NCI-H1105 (cell line): ENCODE results near the gene CDK14.
"Not testable (repeated sequence)": the region's sequence is repeated elsewhere in the genome, so short reads cannot be mapped to it uniquely, and the experiment has no call there.

Source experiments
- DNase-seq: peaks from one replicate; lab custom pipeline; 2025; lab: John Stamatoyannopoulos, UW

Gene CDK14

DNA sequence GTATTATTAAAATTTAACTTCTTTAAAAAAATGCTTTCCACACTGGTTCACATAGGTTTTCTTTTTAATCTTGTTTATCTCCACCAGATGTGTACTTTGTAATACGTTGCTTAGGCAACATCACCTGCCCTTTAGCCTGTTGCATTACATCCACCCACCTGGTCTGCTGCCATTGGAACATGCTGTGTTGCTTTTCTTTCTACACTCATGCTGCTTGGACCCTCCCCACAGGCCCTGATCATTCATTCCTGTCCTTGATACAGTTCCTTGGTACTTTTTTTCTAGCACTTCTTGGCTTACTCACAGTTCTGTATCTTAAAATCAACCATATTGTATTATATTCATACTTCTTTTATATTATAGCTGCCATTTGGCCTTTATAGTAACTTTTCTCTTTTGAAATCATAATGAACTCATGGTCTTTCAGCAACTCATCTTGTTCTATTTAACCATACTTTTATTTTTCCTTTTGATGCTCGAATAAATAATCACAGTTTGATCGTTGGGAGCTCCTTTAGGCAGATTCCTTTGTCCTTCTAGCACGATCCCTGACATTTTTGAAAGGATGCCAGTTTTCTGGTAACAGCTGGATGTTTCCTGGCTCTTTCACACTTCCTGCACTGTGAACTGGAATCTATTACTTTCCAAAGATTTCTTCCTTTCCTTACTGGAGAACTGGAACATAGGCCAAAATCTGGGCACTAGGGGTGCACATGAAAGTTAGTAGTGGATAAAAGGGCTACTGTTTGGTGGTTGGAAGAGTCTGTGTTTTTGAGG lies 125.1 kb downstream of the CDK14 start:
- DNase-seq = no peak

DNA sequence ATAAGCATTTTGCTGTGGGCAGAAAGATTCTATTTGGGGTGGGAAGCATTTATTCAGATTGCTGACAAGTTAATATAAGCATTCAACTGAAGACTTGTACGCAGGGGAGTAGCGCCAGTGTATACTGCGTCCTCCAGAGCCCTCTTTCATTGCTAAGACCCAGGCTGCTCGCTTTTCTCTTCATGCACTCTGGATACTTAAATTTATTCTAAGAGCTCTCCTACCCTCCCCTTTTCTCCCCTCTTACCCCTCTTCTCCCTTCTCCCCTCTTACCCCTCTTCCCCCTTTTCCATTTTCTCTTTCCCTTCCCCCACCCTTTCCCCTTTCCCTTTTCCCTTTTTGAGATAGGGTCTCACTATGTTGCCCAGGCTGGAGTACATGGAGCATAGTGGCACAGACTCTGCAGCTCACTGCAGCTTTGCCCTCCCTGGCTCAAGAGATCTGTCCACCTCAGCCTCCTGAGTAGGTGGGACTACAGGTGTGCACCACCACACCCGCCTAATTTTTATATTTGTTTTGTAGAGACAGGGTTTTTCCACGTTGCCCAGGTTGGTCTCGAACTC lies 125.8 kb downstream of the CDK14 start:
- DNase-seq = no peak

GRCh38 chr7:90723233-90723632 lies 127.1 kb downstream of the CDK14 start:
- no peak for DNase-seq

DNA sequence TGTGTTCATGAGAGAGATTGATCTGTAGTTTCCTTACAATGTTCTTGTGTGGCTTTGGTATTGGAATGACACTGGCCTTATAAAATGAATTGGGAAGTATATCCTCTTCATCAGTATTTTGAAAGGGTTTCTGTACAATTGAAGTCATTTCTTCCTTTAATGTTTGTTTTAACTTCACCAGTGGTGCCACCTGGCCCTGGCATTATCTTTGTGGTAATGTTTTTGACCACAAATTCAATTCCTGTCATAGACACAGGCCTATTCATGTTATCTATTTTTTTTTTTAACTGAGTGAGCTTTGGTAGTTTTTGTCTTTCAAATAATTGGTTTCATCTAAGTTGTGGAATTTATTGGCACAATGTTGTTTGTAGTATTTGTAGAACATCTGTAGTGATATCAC lies 127.7 kb downstream of the CDK14 start:
- no peak for DNase-seq

- no peak for DNase-seq
Observed at GRCh38 chr7:90726120-90726519, 130.0 kb downstream of the CDK14 start.

DNA sequence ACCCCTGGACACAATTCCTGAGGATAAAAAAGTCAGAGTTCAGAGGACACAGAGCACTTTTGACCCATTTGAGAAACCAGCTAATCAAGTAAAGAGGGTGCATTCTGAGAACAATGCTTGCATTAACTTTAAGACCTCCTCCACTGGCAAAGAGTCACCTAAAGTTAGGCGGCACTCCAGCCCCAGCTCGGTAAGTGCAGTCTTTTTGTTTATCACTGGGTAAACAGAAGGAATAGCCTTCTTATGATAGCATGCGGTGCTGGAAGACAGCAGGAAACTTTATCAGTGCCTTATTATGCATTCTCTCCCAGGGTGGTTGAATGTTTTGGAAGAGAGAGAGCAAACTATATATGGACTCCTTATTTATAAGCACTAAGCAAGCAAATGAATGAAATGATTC lies 130.5 kb downstream of the CDK14 start:
- no peak for DNase-seq

DNA sequence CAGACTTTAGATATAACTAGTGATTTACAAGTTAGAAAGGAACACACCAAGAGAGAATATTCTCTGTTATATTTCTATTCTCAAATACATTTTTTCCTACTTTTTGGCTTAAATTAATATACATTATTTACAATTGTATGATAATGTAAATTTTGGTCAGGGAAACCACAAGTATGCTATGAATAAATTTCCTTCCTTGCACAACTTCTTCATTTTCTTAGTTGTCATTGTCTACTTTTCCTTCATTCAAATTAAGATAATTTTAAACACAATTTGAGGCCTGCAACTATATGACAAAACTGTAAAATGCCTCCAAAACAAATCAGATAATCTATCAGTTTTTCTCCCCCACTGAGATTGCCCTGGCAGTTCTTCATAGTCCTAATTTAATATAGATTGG lies 131.3 kb downstream of the CDK14 start:
- no peak for DNase-seq

DNA sequence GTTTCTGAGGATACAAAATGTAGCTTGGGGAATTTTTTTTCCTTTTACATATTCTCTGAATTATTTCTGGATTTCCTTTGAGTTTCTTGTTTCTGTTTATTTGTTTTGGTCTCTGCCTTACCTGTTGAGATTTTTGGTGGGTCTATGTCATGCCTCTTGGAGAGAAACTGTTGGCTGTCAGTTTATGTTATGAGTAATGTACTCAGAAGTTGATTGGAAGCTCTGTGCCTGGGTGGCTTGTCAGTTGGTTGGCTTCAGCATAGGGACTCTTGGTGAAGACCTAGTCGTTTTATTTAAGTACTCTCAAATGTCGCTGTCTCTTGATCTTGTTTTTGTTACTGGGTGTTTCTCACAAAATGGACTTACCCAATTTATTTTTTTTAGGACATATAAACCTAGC lies 132.4 kb downstream of the CDK14 start:
- no peak for DNase-seq

DNA sequence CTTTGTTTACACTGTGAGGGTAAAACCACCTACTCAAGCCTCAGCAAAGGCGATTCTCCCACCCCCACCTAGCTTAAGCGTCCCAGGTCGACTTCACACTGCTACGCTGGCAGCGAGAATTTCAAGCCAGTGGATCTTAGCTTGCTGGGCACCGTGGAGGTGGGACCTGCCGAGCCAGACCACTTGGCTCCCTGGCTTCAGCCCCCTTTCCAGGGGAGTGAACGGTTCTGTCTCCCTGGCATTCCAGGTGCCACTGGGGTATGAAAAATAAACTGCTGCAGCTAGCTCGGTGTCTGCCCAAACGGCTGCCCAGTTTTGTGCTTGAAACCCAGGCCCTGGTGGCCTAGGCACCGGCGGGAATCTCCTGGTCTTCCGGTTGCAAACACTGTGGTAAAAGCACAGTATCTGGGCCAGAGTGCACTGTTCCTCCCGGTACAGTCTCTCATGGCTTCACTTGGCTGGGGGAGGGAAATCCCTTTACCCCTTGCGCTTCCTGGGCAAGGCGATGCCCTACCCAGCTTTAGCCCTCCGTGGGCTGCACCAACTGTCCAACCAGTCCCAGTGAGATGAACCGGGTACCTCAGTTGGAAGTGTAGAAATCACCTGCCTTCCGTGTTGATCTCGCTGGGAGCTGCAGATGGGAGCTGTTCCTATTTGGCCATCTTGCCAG lies 139.6 kb downstream of the CDK14 start:
- DNase-seq = not testable (repeated sequence)

DNA sequence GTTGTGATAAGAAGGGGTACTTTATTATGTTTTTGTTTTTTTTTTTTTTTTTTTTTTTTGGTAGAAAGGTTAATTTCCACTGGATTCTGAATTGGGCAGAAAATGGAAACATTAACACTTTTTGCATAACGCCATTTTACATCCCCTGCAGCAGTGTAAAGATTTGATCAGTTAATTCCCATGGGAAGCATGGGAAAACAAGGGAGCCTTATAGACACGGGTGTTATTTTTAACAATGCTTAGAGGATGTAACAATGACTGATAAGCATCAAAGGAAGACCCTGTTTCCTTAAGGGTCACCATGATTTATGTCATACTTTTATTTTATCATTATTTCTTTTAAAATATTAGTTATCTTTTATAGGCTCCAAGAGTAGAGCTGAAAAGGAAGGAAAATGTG lies 140.2 kb downstream of the CDK14 start:
- DNase-seq = no peak

DNA sequence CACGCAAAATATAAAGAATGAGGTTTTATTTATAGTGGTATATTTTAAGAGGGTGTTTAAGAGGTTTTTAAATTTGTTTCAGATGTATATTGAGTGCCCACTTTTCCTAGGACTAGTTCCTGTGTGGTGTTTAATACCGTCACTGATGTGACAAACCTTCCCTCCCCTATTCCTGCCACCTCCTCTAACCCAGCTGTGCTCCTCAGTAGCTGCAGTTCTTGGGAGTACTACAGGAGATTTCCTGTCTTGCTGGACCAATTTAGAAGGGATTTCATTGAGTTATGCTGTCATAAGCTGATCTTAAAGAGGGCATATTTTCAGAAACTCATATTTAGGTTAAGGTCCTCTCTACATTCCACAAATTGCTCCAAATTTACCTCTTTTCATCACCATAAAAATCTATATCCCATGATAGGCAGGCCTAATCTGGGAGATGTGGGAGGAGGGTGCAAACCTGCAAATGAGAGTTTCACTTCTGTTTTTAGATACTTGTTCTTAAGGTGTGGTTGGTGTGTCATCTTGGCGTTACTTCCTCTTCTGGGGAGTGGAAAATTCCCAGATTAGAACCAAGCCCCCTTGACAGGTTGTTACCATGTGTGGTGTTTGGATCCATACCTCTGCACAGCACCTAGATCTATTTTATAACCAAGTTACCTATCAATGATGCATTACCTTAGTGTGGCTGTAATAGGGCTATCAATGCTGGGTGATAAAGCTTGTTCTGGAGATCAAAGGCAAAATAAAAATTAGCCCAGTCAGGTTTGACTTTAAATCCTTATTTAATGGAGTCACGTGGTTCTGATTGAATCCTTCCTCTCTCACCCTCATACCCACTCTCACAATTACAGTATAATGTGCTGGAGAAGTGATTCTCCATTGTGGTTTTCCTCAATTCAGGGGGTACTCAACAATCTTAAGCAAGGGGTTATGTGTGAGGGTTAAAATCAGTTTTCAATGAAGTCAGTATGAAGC lies 141.1 kb downstream of the CDK14 start:
- DNase-seq = no peak

DNA sequence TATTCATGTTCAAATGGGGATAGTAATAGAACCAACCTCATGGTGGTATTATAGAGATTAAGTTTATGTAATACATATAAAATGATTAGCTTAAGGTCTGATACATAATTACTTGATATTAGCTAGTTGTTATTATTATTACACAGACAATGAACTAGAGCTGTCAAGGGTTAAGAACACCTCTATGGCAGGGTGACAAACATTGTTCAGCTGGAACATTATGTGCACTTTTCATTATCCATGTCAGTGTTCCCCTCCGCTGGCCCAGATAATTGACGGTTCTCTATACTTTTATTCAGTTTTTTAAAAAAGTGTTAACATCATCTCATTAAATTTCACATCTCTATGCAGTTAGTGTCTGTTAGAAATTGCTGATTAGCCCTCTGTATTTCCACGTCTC lies 142.1 kb downstream of the CDK14 start:
- peak; percentile 2 for DNase-seq

- no peak for DNase-seq
Observed at GRCh38 chr7:90739716-90740115, 143.6 kb downstream of the CDK14 start.

DNA sequence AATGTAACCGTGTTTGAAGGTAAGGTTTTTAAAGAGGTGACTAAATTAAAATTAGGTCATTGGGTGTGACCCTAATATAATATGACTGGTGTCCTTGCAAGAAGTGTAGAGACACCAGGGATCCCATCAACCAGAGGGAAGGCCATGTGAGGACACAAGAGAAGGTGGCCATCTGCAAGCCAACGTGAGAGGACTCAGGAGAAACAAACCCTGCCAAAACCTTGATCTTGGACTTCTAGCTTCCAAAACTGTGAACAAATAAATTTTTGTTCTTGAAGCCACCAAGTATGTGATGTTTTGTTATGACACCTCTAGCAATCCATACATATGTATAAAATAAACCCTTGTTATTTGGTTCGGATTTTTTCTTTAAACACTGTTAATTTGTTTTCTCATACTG lies 144.3 kb downstream of the CDK14 start:
- DNase-seq = no peak

GRCh38 chr7:90743626-90744025 lies 147.5 kb downstream of the CDK14 start:
- no peak for DNase-seq

DNA sequence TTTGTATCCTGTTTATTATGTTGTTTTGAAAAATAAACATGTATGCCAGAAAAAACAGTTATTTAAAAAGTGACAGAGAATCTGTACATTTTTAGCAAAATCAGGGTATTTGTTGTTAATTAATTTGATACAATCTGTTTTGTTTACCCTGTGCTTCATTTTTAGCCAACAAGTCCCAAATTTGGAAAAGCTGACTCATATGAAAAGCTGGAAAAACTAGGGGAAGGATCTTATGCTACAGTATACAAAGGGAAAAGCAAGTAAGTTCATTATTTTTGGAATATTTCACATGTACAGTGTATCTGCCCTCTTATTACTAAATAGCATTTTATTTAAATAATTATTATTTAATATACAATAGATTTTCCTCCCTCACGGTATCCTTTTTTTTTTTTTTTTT lies 151.4 kb downstream of the CDK14 start:
- no peak for DNase-seq

- no peak for DNase-seq
Observed at GRCh38 chr7:90749262-90749661, 153.1 kb downstream of the CDK14 start.

GRCh38 chr7:90749774-90750173 lies 153.7 kb downstream of the CDK14 start:
- no peak for DNase-seq

DNA sequence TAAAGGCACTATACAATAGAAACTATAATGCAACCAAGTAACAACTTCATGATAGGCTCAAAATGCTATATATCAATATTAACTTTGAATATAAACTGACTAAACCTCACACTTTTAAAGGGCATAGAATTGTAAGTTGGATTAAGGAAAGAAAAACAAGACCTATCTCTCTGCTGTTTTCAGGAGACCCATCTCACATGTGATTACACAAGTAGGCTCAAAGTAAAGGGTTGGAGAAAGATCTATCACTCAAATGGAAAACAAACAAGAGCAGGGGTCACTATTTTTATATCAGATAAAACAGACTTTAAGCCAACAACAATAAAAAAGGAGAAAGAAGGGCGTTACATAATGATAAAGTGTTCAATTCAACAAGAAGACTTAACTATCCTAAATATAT lies 155.5 kb downstream of the CDK14 start:
- DNase-seq = no peak

GRCh38 chr7:90752051-90752450 lies 155.9 kb downstream of the CDK14 start:
- DNase-seq = no peak

- DNase-seq = no peak
Observed at GRCh38 chr7:90755041-90755440, 158.9 kb downstream of the CDK14 start.

GRCh38 chr7:90756366-90756765 lies 160.2 kb downstream of the CDK14 start:
- no peak for DNase-seq
